ENCODE data around the gene CYB5R3.
"Not testable (repeated sequence)": the region's sequence is repeated elsewhere in the genome, so short reads cannot be mapped to it uniquely, and the experiment has no call there.

Gene CYB5R3

GRCh38 chr22:42622061-42622710, 27.0 kb downstream of the CYB5R3 start:
- DNase-seq: no peak

DNA sequence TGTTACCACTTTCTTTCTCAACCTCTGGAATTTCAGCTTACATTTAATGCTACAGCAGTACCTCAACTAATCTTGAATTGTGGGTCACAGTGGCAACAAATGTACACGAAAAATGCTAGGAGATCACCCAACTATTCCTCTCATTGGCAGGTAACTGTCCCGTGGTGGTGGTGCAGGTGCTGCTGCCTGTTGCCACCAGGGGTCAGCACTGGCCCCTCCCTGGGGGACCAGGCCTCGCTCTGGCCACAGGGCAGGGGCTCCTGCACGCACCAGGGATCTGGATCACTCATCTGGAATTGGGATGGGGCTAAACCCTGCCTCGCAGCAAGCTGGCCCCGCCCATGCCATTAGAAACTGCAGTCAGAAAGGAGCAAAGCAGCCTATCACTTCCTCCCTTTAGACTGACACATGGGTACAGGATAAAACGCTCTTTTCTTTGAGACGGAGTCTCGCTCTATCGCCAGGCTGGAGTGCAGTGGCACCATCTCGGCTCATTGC, 27.6 kb downstream of the CYB5R3 start:
- no peak for DNase-seq

DNA sequence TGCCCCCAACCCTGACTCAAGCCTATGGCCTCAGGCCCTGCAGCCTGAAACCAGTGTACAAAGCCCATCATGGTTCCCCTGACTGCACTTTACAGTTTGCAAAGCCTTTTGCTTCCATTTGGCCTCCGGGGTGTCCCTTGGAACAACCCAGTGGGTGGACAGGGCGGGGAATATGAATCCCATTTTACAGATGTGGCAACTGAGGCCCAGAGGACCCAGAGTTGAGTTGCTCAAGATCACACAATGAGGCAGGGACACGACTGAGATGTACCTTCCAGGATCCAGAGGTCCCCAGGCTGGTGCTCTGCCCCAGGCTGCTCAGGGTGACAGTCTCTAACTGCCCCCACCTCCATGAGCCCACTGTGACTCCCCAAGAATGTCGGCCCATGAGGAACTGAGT, 29.1 kb downstream of the CYB5R3 start:
- no peak for DNase-seq

DNA sequence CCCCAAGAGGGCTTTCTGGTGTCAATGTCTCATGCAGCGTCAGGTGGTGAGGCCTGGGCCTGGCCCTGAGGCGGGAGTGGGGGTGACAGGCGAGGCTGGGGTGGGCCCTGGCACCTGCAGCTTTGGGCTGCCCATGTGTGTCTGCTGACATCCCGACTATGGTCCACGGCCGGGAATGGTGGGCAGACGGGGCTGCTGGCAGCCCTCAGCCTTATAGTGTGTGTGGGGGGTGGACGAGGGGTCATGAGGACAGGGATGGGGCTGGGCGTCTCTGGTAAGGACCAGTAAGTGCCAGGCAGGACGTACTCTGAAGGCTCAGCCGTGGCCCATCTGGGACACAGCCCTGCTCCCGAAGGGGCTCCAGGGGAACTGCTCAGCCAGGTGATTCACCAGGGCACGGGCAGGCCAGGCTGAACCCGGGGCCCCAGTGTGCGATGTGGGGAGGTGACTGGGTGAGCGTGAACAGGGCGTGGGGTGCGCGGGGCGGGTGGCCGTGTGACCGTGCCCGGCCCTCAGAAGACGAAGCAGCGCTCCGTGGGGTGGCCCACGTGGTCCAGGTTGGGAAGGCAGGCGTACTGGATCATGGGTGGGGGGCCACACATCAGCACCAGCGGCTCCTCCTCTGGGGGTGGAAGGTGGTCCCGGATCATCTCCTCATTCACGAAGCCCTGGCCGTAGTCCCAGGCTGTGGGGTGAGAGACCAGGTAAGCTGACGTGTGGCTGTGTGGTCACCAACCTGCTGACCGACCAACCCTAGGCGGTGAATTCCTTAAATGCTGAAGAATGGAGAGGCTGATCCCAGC, 29.7 kb downstream of the CYB5R3 start:
- DNase-seq: no peak

DNA sequence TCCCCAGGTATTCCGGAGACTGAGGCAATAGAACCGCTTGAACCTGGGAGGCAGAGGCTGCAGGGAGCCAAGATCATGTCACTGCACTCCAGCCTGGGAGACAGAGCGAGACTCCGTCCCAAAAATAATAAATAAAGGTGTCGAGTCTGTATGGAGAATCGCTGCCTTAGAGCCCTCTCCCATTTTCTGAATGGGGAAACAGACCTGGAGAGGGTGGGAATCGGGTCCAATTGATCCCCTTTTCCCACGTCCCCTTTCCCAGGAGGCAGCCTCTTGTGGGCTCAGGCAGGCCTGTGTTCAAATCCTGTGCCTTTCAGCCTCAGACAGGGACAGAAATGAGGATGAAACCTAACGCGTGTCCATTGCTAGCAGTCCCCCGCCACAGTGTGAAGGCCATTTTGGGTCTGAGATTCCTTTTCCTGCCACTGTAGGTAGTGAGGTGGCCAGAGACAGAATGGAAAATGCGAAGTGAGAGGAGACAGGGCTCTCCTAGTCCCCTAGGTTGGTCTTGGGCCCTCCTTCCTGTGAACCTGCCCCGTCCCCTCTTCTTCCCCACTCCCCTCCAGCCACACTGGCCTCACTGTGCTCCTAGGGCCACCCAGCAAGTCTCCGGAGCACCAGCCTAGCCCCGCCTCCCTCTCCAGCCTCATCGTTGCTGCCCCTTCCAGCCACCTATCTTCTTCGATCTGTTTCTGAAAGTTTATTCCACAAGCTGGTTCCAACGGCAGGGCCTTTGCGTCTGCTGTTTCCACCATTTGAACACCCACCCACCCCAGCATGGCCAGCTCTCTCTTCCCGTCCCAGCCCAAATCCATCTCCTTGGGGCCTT, 31.8 kb downstream of the CYB5R3 start:
- no peak for DNase-seq

DNA sequence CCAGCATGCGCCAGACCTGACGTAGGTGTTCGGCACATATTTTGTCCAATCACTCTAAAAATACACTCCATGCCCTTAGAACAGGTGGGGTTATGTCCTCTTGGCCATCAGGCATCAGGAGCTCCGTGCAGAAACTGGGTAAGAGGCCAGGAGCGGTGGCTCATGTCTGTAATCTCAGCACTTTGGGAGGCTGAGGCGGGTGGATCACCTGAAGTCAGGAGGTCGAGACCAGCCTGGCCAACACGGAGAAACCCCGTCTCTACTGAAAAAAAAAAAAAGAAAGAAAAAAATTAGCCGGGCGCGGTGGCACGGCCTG, 33.4 kb downstream of the CYB5R3 start:
- DNase-seq: not testable (repeated sequence)

GRCh38 chr22:42615092-42615859, 33.9 kb downstream of the CYB5R3 start:
- DNase-seq: peak; percentile 92

DNA sequence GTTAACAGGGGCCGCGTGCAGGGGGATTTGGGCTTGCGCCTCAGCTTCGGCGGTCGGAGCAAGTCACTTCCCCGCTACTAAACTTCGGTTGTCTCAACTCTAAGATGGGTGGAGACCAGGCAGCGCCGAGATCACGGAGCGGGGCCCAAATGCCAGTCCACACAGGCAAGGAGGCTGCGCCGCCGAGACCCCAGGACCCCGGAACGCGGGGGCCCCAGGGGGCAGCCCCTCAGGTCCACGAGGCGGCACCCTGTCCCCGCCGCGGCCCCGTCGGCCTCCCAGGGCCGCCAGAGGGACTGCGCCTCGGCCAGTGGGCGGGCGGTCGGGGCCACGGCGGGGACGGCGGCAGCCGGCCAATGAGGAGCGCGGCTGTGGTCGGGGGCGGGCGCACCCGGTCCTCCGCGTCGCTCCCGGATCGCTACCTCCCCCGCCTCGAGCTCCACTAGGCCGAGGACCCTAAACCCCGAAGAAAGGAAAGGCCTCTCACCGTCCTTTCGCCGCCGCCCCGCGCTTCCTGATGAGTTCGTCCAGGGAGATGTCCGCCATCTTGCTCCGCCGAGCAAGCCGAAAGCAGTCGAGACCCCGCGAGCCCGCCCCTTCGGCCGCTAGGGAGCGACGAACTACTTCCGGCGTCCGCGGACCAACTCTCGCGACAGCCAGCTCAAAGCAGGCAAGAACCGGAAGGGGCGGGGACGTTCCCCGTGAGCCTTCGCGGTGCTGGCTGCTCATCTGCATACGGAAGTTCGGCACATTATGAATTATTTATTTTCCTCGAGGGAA, 34.7 kb downstream of the CYB5R3 start, which contains the start of gene POLDIP3:
TSS of gene POLDIP3 (minus strand) at position 572 of the 780 bp plus-strand sequence. CDS start at position 546, 26 bp downstream.
- DNase-seq: peak; percentile 95

DNA sequence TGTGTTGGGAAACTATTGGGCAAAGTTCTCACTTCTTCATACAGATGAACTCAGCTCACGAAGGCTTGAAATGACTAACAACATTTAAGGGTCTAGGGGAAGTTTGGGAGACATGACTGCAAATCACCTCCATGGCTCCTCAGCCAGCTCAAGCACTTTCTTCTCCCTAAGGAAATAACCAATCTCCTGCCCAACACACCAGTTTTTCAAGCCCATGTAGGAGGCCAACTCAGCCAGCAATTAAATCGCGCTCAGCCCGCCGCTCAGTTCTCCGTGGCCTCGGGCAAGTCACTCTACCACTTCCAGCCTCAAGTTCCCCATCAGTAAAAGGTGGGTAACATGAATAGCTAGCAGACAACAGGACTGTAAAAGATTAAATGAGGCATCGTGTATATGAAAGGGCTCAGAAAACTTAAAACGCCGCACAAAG, 35.3 kb downstream of the CYB5R3 start:
- no peak for DNase-seq

- no peak for DNase-seq
Measured at GRCh38 chr22:42612336-42612735, 36.9 kb downstream of the CYB5R3 start.

GRCh38 chr22:42611051-42611450, 38.1 kb downstream of the CYB5R3 start:
- DNase-seq: no peak

GRCh38 chr22:42610186-42610585, 39.0 kb downstream of the CYB5R3 start:
- no peak for DNase-seq

GRCh38 chr22:42608823-42609361, 40.3 kb downstream of the CYB5R3 start:
- no peak for DNase-seq

DNA sequence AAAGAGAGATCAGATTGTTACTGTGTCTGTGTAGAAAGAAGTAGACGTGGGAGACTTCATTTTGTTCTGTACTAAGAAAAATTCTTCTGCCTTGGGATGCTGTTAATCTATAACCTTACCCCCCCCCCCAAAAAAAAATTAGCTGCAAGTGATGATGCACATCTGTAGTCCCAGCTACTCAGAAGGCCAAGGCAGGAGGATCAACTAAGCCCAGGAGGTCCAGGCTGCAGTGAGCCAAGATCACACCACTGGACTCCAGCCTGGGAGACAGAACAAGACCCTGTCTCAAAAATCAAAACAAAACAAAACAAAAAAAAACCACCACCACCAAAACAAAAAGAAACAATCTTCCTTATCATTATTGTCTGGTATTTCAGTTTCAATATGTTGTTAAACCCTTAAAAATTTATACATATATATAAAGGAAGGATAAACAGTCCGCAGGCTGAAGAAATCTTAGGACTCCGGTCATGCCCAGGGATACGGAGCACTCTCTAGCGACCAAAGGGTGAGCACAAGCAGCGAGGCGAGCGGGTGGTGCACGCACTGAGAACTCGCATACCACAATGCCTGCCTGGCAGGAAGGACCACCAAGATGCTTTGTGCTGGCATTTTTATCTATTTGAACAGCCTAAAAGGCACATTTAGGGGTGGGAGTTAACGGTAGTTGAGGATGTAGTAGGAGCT, 40.9 kb downstream of the CYB5R3 start:
- DNase-seq: no peak

DNA sequence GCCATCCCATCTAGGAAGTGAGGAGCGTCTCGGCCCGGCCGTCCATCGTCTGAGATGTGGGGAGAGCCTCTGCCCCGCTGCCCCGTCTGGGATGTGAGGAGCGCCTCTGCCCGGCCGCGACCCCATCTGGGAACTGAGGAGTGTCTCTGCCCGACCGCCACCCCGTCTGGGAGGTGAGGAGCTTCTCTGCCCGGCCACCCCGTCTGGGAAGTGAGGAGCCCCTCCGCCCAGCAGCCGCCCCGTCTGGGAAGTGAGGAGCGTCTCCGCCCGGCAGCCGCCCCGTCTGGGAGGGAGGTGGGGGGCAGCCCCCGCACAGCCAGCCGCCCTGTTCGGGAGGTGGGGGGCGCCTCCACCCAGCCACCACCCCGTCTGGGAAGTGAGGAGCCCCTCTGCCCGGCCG, 41.6 kb downstream of the CYB5R3 start:
- DNase-seq: not testable (repeated sequence)

GRCh38 chr22:42604403-42604802, 44.8 kb downstream of the CYB5R3 start:
- DNase-seq: no peak

- DNase-seq: no peak
Measured at GRCh38 chr22:42603427-42603826, 45.8 kb downstream of the CYB5R3 start.

DNA sequence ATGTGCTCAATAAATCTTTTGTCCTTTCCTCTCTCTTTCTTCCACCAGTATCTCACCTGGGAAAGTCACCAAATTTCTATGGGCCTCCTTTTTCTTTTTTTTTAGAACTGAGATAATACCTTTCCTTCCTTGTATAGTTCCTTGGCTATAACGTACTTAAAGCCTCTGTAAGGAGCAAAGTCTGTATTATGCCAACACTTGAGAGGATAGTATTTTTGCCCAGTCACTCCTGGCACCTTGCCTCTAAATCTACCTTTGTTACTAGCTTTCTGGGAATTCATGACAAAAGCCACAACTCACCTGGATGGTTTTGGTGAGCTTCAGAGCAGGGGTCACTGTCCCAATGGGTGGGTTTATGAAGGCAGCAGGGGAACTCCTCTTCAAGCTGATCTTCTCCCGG, 46.7 kb downstream of the CYB5R3 start:
- DNase-seq: no peak

- no peak for DNase-seq
Measured at GRCh38 chr22:42601879-42602465, 47.2 kb downstream of the CYB5R3 start.

DNA sequence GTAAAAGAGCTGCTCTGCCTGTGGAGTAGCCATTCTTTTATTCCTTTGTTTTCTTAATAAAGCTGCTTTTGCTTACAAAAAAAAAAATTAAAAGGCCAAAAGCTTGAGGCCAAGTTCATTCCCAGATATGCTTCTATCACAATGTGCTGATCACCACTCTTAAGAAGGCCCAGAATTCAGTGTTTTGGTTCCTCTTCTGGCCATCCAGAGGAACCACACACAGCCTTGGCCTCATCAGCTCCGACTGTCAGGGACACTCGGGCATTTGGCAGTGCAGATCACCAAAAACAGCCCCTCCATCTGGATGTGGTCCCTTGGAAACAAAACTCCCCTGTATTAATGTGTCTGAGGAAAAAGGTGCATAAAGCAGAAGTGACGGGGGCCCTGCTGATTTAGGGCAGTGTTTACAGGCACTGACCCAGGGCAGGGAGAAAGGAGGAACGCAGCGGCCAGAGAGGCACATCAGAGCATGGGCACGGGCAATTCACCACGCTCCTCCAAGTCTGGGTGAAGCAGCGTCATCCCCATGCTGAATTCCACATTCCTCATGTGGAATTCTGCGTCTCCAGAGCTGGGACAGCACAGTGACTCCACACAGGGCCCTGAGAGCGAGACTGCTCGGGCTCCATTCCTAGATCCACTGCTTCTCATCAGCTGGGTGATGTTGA, 52.2 kb downstream of the CYB5R3 start:
- no peak for DNase-seq
